ENCODE measurements around the gene SERBP1. TPM values are rescaled to one million over a fixed set of nuclear protein-coding genes. Genes with fewer than 3 reads are reported as not detected.
"Not testable (repeated sequence)": the region's sequence is repeated elsewhere in the genome, so short reads cannot be mapped to it uniquely, and the experiment has no call there.

The SERBP1 gene
- total RNA-seq, 4 donors from 2014 or later = 115 to 307 (median 143) TPM

DNA sequence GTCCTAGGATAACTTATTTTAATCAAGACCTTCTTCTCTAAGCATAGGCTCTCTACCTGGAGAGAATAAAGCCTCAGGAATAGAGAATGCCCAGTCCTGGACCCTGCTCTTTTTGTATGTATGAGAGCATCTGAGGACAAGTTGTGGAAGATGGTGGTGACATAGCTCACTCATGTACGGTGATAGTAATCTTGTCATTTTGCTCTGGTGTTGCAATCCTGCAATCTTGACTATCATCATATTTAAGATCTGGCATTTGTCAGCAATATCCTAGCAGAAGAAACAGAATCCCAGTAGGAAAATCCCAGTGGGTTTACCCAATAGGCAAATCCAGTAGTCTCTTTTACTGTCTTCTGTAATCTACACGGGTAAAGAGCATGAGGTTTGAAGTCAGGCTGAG is 21.6 kb upstream of the SERBP1 start:
- Histone ChIP-seq H3K4me3 (no peak overlapping the region), H3K9me3 (no peaks in the 10 kb centered on the region), H3K27ac (no peak overlapping the region), H3K36me3 (no peaks in the 10 kb centered on the region), H3K27me3 (no peaks in the 10 kb centered on the region), H3K4me1 (no peaks in the 10 kb centered on the region)
- DNase-seq = no peak
- TF ChIP-seq POLR2A (IDR thresholded peaks at IDR 0.05) = no peak
- TF ChIP-seq CTCF (IDR thresholded peaks at IDR 0.05) = no peak
- intact Hi-C loops (cut with DNase I; ENCODE audit: low total_unique reads) = no loop called here

- Histone ChIP-seq H3K4me3 (no peak overlapping the region), H3K27ac (no peak overlapping the region), H3K9me3 (no peaks in the 10 kb centered on the region), H3K4me1 (no peaks in the 10 kb centered on the region), H3K36me3 (no peaks in the 10 kb centered on the region), H3K27me3 (no peaks in the 10 kb centered on the region)
- no peak for TF ChIP-seq POLR2A (IDR thresholded peaks at IDR 0.05)
- TF ChIP-seq CTCF (IDR thresholded peaks at IDR 0.05) = no peak
- no peak for DNase-seq
- intact Hi-C loops (cut with DNase I; ENCODE audit: low total_unique reads) = no loop called here
These were observed 21.2 kb upstream of the SERBP1 start for GRCh38 chr1:67451356-67451755.

DNA sequence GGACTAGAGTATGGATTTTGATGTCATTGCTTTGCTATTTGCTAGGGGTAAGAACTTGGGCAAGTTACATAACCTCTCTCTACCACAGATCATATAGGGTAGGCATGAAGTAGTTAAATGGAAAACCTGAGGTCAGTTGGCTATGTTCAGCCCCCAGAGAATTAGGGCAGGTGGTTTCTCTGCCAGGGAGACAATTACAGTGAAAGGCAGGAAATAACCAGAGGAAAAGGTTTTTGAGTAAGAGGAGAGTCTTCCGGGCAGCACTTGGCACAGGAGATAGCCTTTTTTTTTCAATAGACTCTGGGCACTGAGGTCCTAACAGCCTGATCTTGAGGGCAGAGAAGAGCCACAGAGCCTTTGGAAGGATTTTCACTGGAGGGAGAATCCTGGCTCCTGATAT is 16.7 kb upstream of the SERBP1 start:
- H3K27me3 ChIP-seq = no peaks in the 10 kb centered on the region
- H3K4me3 ChIP-seq = no peak overlapping the region
- DNase-seq = peak in 1 of 2 donors; percentile 25
- intact Hi-C loops (cut with DNase I; ENCODE audit: low total_unique reads) = no loop called here
- no peaks in the 10 kb centered on the region for H3K4me1 ChIP-seq
- TF ChIP-seq POLR2A (IDR thresholded peaks at IDR 0.05) (no peak), CTCF (IDR thresholded peaks at IDR 0.05) (no peak)
- no peak overlapping the region for H3K27ac ChIP-seq
- H3K36me3 ChIP-seq = no peaks in the 10 kb centered on the region
- H3K9me3 ChIP-seq = no peaks in the 10 kb centered on the region

GRCh38 chr1:67446014-67446413 is 15.8 kb upstream of the SERBP1 start:
- H3K27ac ChIP-seq; H3K27me3 ChIP-seq; H3K4me3 ChIP-seq; H3K9me3 ChIP-seq; DNase-seq; intact Hi-C loops (cut with DNase I; ENCODE audit: low total_unique reads); H3K36me3 ChIP-seq; H3K4me1 ChIP-seq: not testable (repeated sequence)

DNA sequence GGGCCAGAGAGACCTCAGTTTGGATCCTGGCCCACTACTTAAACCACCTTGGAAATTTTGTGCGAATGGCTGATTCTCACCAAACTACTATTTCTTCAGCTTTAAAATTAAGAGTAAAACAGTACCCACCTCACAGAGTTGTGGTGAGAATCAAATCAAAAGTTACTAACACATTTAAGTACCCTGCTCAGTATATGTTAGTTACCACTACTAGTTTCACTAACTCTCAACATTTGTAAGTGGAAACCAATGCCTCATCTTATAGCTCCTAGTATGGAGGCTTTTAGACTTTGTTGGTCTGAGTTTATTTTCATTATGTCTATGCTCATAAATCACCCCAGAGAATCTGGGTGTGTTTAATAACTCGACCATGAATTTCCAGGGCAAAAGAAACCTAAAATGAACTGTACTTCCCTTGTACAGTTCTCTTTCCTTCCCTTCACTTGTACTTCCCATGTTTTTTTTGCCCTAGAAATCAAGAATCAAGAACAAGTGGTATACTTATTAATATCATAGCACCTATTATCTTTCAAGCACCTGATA is 11.6 kb upstream of the SERBP1 start:
- Histone ChIP-seq H3K27me3 (no peaks in the 10 kb centered on the region), H3K4me3 (no peak overlapping the region), H3K36me3 (no peaks in the 10 kb centered on the region), H3K4me1 (no peaks in the 10 kb centered on the region), H3K27ac (peak overlapping the region in 1 of 2 donors; percentile 48), H3K9me3 (no peaks in the 10 kb centered on the region)
- intact Hi-C loops (cut with DNase I; ENCODE audit: low total_unique reads) = no loop called here
- no peak for DNase-seq
- TF ChIP-seq CTCF (IDR thresholded peaks at IDR 0.05) (no peak), POLR2A (IDR thresholded peaks at IDR 0.05) (no peak)

DNA sequence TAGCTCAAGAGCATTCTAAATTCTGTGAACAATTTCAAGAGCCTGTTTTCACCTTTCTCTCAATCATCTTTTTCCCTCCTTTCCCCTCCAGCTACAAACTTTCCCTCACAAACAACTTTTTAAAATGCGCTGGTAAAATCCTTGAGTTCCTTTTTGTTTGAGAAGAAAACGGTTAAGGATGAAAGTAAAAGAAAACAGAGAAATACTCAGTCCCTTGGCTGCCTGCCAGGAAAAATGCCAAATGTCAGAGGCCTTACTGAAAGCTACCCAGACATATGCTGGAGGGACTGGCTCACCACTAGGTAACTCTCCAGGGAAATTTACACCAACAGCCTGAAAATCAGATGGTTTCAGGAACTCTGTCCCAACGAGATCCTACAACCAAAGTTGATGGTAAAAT is 11.0 kb upstream of the SERBP1 start:
- peak; percentile 28 to 62 for DNase-seq
- H3K4me1 ChIP-seq = no peaks in the 10 kb centered on the region
- peak overlapping the region in 1 of 2 donors; percentile 48 for H3K27ac ChIP-seq
- no peaks in the 10 kb centered on the region for H3K27me3 ChIP-seq
- intact Hi-C loops (cut with DNase I; ENCODE audit: low total_unique reads) = no loop called here
- no peak for TF ChIP-seq POLR2A (IDR thresholded peaks at IDR 0.05)
- TF ChIP-seq CTCF (IDR thresholded peaks at IDR 0.05) = no peak
- H3K4me3 ChIP-seq = no peak overlapping the region
- H3K36me3 ChIP-seq = no peaks in the 10 kb centered on the region
- no peaks in the 10 kb centered on the region for H3K9me3 ChIP-seq
